ENCODE data around the gene ZBP1.

Gene ZBP1

DNA sequence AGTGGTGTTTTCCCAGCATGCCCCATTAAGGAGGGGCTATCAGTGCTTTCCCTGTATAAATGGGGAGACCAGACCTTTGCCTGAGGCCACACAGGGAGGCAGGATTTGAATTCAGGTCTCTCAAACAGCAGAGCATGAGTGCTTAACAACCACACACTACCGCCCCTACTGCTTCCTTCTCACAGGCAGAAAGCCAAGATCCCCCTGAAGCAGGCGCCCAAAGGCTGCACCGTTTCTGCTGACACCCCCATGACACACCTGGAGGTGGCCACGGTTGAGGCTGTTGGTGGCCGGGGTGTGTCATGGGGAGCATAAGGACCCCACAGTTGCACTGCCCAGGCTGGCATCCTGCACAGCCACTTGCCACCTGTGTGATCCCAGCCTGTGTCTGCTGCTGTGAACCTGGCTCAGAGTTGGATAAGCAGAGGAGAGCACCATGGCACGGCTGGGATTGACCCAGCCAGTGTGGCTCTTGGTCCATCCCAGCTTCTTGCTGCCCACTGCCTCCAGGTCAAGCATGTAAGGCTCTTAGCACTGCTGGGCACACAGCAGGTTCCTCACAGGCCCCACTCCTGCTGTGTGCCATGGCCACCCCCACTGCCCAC, 31.0 kb downstream of the ZBP1 start:
- in situ Hi-C loops (cut with HindIII; ENCODE audit: low sequenced_read_pairs), result no loop called here
- H3K4me3 ChIP-seq (ENCODE audit: low read depth, low read length), result no peak overlapping the region
- TF ChIP-seq, protein P1, sequence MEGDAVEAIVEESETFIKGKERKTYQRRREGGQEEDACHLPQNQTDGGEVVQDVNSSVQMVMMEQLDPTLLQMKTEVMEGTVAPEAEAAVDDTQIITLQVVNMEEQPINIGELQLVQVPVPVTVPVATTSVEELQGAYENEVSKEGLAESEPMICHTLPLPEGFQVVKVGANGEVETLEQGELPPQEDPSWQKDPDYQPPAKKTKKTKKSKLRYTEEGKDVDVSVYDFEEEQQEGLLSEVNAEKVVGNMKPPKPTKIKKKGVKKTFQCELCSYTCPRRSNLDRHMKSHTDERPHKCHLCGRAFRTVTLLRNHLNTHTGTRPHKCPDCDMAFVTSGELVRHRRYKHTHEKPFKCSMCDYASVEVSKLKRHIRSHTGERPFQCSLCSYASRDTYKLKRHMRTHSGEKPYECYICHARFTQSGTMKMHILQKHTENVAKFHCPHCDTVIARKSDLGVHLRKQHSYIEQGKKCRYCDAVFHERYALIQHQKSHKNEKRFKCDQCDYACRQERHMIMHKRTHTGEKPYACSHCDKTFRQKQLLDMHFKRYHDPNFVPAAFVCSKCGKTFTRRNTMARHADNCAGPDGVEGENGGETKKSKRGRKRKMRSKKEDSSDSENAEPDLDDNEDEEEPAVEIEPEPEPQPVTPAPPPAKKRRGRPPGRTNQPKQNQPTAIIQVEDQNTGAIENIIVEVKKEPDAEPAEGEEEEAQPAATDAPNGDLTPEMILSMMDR (IDR thresholded peaks at IDR 0.05; ENCODE audit: low read depth, low read length), result no peak
- no peak for DNase-seq (ENCODE audit: low read depth, low spot score)

- TF ChIP-seq, protein P1 (IDR thresholded peaks at IDR 0.05; ENCODE audit: low read depth, low read length), result no peak
- no peak overlapping the region for H3K4me3 ChIP-seq (ENCODE audit: low read depth, low read length)
- in situ Hi-C loops (cut with HindIII; ENCODE audit: low sequenced_read_pairs), result no loop called here
Measured at GRCh38 chr20:57588596-57588995, 31.6 kb downstream of the ZBP1 start.

DNA sequence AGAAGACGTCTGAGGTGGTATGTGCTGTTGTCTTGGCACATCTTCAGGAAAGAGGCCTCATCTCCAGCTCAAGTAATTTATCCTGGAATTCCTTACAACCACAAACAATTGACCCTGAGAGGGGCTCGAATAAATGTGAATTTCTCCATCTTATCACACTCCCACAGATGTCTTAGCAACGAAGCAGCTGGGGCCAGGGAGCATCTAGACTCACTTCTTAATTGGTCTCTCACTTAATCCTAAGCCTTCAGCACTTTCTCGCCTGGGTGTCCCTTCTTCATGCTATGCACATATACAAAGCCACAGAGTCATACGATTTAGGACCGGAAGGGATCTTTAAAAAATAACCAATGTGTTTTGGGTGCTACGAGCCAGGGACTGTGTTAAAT, 32.2 kb downstream of the ZBP1 start:
- no peak overlapping the region for H3K4me3 ChIP-seq (ENCODE audit: low read depth, low read length)
- TF ChIP-seq, protein P1 (IDR thresholded peaks at IDR 0.05; ENCODE audit: low read depth, low read length), result no peak
- DNase-seq (ENCODE audit: low read depth, low spot score), result no peak
- in situ Hi-C loops (cut with HindIII; ENCODE audit: low sequenced_read_pairs), result no loop called here

More at GRCh38 chr20:57588596-57588995, 31.6 kb downstream of the ZBP1 start:
- DNase-seq (ENCODE audit: low read depth, low spot score), result no peak

DNA sequence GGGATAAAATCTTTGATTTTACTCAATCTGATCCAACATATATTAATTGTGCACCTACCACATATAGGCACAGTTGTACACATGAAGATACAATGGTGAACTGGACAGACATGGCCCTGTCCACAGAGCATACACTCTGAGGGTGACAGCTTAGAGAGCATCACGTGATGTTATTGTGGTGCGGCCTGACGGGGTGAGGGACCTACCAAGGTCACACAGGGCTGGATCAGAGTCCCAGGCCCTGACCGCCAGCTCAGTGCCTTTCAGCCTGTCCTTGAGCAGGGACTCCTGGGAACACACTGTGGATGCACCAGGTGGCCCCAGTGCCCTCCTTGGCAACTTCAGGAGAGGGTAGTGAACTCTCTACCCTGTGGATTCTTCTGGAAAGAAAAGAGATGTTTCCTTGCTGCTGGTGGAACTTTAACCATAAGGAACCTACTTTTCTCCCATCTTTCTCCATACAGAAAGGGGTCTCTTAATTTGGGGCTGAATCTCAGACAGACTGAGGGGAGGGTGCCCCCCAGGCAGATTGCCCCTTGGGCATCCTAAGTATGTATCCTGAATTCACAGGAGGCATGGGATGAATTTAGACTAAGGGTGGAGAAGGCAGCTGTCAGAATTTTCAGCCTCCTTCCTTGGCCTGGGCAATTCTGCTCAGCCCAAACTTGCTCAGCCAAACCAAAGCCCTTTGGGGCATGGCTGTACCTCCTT, 32.8 kb downstream of the ZBP1 start:
- TF ChIP-seq, protein P1 (IDR thresholded peaks at IDR 0.05; ENCODE audit: low read depth, low read length), result no peak
- no peak for DNase-seq (ENCODE audit: low read depth, low spot score)
- in situ Hi-C loops (cut with HindIII; ENCODE audit: low sequenced_read_pairs), result no loop called here
- H3K4me3 ChIP-seq (ENCODE audit: low read depth, low read length), result no peak overlapping the region

- no peak for DNase-seq (ENCODE audit: low read depth, low spot score)
- no peak overlapping the region for H3K4me3 ChIP-seq (ENCODE audit: low read depth, low read length)
- TF ChIP-seq, protein P1 (IDR thresholded peaks at IDR 0.05; ENCODE audit: low read depth, low read length), result no peak
- in situ Hi-C loops (cut with HindIII; ENCODE audit: low sequenced_read_pairs), result no loop called here
Measured at GRCh38 chr20:57586943-57587277, 33.3 kb downstream of the ZBP1 start.

DNA sequence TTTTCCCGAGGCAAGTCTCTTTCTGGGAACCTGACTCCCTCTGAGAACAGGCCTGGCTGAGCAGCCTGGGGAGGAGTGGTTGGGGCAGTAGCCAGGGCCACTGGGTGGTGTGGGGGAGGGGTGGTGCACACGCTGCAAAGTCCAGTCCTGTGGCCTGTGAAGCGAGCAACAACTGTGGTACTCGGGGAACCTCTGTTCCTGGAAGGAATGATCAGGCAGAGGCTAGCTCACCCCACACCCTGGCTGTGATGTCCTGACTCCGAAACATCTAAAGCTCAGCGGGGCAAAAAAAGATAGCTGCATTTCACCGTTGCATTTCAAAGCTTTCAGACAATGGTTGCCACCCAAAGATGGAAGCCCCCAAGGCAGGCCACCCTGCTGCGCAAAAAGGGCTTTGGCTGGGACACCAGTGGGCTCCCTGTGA, 33.8 kb downstream of the ZBP1 start:
- TF ChIP-seq, protein P1 (IDR thresholded peaks at IDR 0.05; ENCODE audit: low read depth, low read length), result no peak
- in situ Hi-C loops (cut with HindIII; ENCODE audit: low sequenced_read_pairs), result no loop called here
- no peak for DNase-seq (ENCODE audit: low read depth, low spot score)
- no peak overlapping the region for H3K4me3 ChIP-seq (ENCODE audit: low read depth, low read length)

Measured in astrocyte of the spinal cord (primary cell).